Fibroblast of the aortic adventitia (primary cell): ENCODE results near the gene TMEM121B. TPM values are rescaled to one million over a fixed set of nuclear protein-coding genes. Genes with fewer than 3 reads are reported as not detected.

Experiments
- DNase-seq: peaks from one replicate; pipeline ENCODE4 v3.0.0-alpha.2; 2010; ENCODE audit warnings: low read depth
- H3K4me3 ChIP-seq: 2 replicates; pipeline ENCODE4 v1.5.1; 2011; ENCODE audit warnings: low read depth, mild to moderate bottlenecking, control low read depth, low read length, moderate library complexity
- total RNA-seq: library from RNA; depleted of rRNA; stranded (reverse); fragments of >200 nt; gene quantifications from 2 replicates; pipeline ENCODE4 v1.2.3, GENCODE V29; 2012; ENCODE audit warnings: low replicate concordance
- TF ChIP-seq, protein P1 (sequence below): IDR thresholded peaks from 2 replicates; pipeline ENCODE4 v1.5.1; 2011; ENCODE audit warnings: mild to moderate bottlenecking, low read length, control low read depth, inconsistent platforms; ENCODE audit not compliant: insufficient read depth

Gene TMEM121B
- total RNA-seq, 1 donor: 0.09 TPM

GRCh38 chr22:17131686-17132085 is 10.5 kb upstream of the TMEM121B start:
- no peak for DNase-seq
- no peak overlapping the region for H3K4me3 ChIP-seq
- TF ChIP-seq, protein P1, sequence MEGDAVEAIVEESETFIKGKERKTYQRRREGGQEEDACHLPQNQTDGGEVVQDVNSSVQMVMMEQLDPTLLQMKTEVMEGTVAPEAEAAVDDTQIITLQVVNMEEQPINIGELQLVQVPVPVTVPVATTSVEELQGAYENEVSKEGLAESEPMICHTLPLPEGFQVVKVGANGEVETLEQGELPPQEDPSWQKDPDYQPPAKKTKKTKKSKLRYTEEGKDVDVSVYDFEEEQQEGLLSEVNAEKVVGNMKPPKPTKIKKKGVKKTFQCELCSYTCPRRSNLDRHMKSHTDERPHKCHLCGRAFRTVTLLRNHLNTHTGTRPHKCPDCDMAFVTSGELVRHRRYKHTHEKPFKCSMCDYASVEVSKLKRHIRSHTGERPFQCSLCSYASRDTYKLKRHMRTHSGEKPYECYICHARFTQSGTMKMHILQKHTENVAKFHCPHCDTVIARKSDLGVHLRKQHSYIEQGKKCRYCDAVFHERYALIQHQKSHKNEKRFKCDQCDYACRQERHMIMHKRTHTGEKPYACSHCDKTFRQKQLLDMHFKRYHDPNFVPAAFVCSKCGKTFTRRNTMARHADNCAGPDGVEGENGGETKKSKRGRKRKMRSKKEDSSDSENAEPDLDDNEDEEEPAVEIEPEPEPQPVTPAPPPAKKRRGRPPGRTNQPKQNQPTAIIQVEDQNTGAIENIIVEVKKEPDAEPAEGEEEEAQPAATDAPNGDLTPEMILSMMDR: no peak

- DNase-seq: no peak
- H3K4me3 ChIP-seq: no peak overlapping the region
- TF ChIP-seq, protein P1: no peak
Observed at GRCh38 chr22:17130199-17130598, 9.0 kb upstream of the TMEM121B start.

- H3K4me3 ChIP-seq: peak overlapping the region; percentile 49
- TF ChIP-seq, protein P1: no peak
- DNase-seq: no peak
Observed at GRCh38 chr22:17120711-17121232, 388 bp downstream of the TMEM121B start.

- TF ChIP-seq, protein P1: no peak
- DNase-seq: peak; percentile 22
- peak overlapping the region; percentile 28 for H3K4me3 ChIP-seq
Observed at GRCh38 chr22:17120281-17120680, 879 bp downstream of the TMEM121B start.

DNA sequence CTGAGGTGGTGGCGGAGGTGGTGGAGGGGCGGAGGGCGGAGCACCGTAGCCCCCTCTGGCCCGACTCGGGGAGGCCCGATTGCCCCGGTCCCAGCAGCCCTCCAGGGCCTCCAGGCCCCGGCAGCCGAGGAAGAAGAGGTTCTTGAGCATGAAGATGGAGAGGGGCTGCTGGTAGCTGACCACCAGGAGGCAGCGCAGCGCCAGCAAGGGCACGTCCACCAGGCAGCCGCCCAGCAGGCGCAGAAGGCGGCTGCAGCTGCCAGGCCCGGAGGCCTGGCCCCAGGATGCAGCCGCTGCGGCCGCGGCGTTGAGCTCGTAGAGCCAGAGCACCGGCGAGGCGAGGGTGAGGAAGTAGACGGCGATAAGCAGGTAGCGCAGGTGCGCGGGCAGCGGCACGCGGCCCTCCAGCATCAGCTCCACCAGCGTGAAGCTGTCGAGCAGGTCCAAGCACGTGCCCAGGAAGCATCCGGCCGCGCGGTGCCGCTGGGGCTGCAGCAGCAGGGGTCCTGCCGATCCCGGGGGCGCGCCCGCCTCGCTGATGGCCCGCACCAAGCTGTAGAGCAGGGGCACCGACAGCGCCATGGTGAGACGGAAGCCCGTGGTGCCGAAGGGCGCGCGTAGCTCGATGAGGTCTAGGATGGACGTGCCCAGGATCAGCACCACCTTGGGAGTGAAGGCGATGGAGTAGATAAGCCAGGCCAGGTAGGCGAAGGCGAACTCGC is 1.5 kb downstream of the TMEM121B start:
- TF ChIP-seq, protein P1: peak; percentile 25
- no peak overlapping the region for H3K4me3 ChIP-seq
- DNase-seq: no peak

GRCh38 chr22:17118342-17118741 is 2.8 kb downstream of the TMEM121B start:
- DNase-seq: no peak
- TF ChIP-seq, protein P1: no peak

More at GRCh38 chr22:17118342-17118741, 2.8 kb downstream of the TMEM121B start:
- no peak overlapping the region for H3K4me3 ChIP-seq
